Panc1 (cell line): ENCODE results near the gene PECR. TPM values are rescaled to one million over a fixed set of nuclear protein-coding genes. Genes with fewer than 3 reads are reported as not detected.

Experiments
- ATAC-seq: fragments of 200-7000 bp; cut with Tn5 transposase; 2 replicates; pipeline ENCODE4 v1.9.1; 2020; ENCODE audit warnings: mild to moderate bottlenecking, moderate library complexity
- BruUV-seq: library from RNA; stranded (reverse); fragments of 400-500 nt; replicated peaks from 2 replicates; lab custom pipeline; 2021; lab: Mats Ljungman, UMichigan
- CTCF ChIA-PET: fragments of 300-600 bp; sonication (Branson Sonifier 250); formaldehyde crosslinking; loops from one replicate; lab custom pipeline; 2022; ENCODE audit warnings: antibody characterized with exemption; lab: Charles Lee
- POLR2A ChIA-PET: fragments of 300-600 bp; sonication (Branson Sonifier 250); formaldehyde crosslinking; loops from one replicate; lab custom pipeline; 2022; ENCODE audit warnings: antibody characterized with exemption; lab: Charles Lee
- DNase-seq: peaks from one replicate; pipeline ENCODE4 v3.0.0-alpha.2; 2010; ENCODE audit warnings: low read depth, low spot score
- H3K27ac ChIP-seq: 2 replicates; pipeline ENCODE4 v1.5.1; 2011; ENCODE audit warnings: mild to moderate bottlenecking, low read length, inconsistent platforms
- H3K27me3 ChIP-seq: fragments of 200-500 bp; sonication (Bioruptor generic); 2 replicates; pipeline ENCODE4 v1.6.0; 2014; ENCODE audit warnings: low read length, inconsistent platforms; ENCODE audit not compliant: control insufficient read depth, insufficient read depth
- H3K36me3 ChIP-seq: fragments of 200-500 bp; sonication (Bioruptor generic); 2 replicates; pipeline ENCODE4 v1.5.1; 2014; ENCODE audit warnings: inconsistent platforms, mild to moderate bottlenecking, low read length, moderate library complexity; ENCODE audit not compliant: control insufficient read depth, insufficient read depth
- H3K4me1 ChIP-seq: 2 replicates; pipeline ENCODE4 v1.5.1; 2011; ENCODE audit warnings: inconsistent platforms, mild to moderate bottlenecking, low read length, moderate library complexity; ENCODE audit not compliant: control insufficient read depth, insufficient read depth
- H3K4me3 ChIP-seq, 2 experiments: 2 replicates each; pipeline ENCODE4 v1.5.1; 2011 to 2012; ENCODE audit warnings: low read depth in 2 of 2, low read length in 2 of 2, mild to moderate bottlenecking in 2 of 2, inconsistent platforms in 1 of 2, moderate library complexity in 1 of 2
- H3K9me3 ChIP-seq: fragments of 200-500 bp; sonication (Bioruptor generic); 2 replicates; pipeline ENCODE4 v1.5.1; 2014; ENCODE audit warnings: low read depth, mild to moderate bottlenecking, inconsistent platforms, low read length, moderate library complexity; ENCODE audit not compliant: control insufficient read depth, insufficient read depth
- CTCF ChIP-seq: fragments of 450-650 bp; IDR thresholded peaks from 2 replicates; pipeline ENCODE4 v1.5.1; 2017; ENCODE audit warnings: mild to moderate bottlenecking
- POLR2AphosphoS5 ChIP-seq: IDR thresholded peaks from 2 replicates; pipeline ENCODE4 v1.6.1; 2012; ENCODE audit warnings: mild to moderate bottlenecking, low read depth, low read length, moderate library complexity
- REST ChIP-seq, 2 experiments: IDR thresholded peaks; 2 replicates each; pipeline ENCODE4 v1.6.1; 2011 to 2012; ENCODE audit warnings: low read depth in 2 of 2, control low read depth in 1 of 2, low read length in 1 of 2, mild to moderate bottlenecking in 1 of 2, moderate library complexity in 1 of 2; ENCODE audit not compliant: insufficient read depth in 1 of 2
- SIN3A ChIP-seq: IDR thresholded peaks from 2 replicates; pipeline ENCODE4 v1.6.1; 2012; ENCODE audit warnings: low read depth, mild to moderate bottlenecking, low read length, moderate library complexity, borderline replicate concordance; ENCODE audit not compliant: insufficient read depth
- TCF7L2 ChIP-seq: IDR thresholded peaks from 2 replicates; pipeline ENCODE4 v1.6.1; 2011; ENCODE audit warnings: mild to moderate bottlenecking, low read depth, low read length, inconsistent platforms
- in situ Hi-C: cut with HindIII; loops from 2 replicates; pipeline ENCODE4 v1.10.0; 2016; ENCODE audit warnings: low sequenced_read_pairs, low pct_unique_long_range_greater_than_20kb
- intact Hi-C: fragments of 100-400 bp; cut with micrococcal nuclease; formaldehyde crosslinking; loops from one replicate; pipeline ENCODE4 v1.10.0; 2022; ENCODE audit not compliant: unreplicated experiment
- total RNA-seq: library from RNA; stranded (reverse); gene quantifications from one replicate; pipeline ENCODE4 v1.2.1, GENCODE V29; 2021; ENCODE audit not compliant: unreplicated experiment

Gene PECR
- total RNA-seq, 1 experiment from 2014 or later = 16.5 TPM

GRCh38 chr2:216004697-216005283, 76.8 kb downstream of the PECR start:
- TF ChIP-seq CTCF (no peak), TCF7L2 (no peak), REST (IDR thresholded peaks at IDR 0.05; ENCODE audit: insufficient read depth in 1 of 2, low read depth in 2 of 2, low read length in 1 of 2) (no peak), POLR2AphosphoS5 (no peak), SIN3A (no peak)
- ATAC-seq (no peak), DNase-seq (no peak)
- POLR2A ChIA-PET = interaction anchor here (0.6 to 1.2 kb wide), 2 partner anchors 36 to 55 kb away, joined by 3 to 5 read pairs; no protein-coding TSS in a partner anchor
- CTCF ChIA-PET = no interaction called here
- peak overlapping the region; percentile 36; the same call in 1 of the 2 replicates for H3K27ac ChIP-seq
- no peaks in the 10 kb centered on the region for H3K36me3 ChIP-seq
- H3K4me3 ChIP-seq = no peak overlapping the region
- H3K4me1 ChIP-seq = peaks cover 27% of the 10 kb centered on the region
- no peaks in the 10 kb centered on the region for H3K27me3 ChIP-seq
- in situ Hi-C loops (no loop called here), intact Hi-C loops (loop anchor here (5.0 kb wide), 1 partner anchor 52 kb away; no protein-coding TSS in a partner anchor)
- no peaks in the 10 kb centered on the region for H3K9me3 ChIP-seq
- BruUV-seq = no TSS peak

DNA sequence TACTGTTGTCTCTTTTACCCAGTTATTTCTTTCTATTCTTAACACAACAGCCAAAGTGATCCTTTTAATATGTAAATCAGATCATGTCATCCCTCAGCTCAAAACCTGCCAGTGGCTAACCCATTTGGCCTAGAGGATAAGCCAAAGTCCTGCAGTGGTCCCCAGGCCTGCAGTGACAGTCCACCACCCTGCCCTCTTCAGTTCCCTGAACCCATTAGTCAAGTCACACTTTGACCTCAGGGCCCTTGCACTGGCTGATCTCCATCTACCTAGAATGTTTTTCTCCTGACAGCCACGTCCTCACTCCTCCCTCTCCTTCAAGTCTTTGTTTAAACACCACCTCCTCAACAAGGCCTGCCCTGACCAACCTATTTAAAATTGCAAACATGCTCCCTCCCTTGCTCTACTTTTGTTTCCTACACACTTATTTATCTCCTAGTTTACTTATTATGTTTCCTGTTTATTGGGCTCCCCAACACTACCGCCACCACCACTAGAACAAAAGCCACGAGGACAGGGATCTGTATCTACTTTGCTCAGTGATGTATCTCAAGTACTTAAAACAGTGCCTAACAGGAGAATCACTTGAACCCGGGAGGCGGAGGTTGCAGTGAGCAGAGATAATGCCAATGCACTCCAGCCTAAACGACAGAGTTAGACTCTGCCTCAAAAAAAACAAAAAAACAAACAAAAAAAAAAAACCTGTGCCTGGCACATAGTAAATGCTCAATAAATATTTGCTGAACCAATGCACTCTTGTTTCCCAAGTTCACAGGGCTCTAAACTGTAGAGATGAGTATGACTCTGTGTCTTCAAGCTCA, 77.5 kb downstream of the PECR start:
- in situ Hi-C loops = no loop called here
- Histone ChIP-seq H3K9me3 (no peaks in the 10 kb centered on the region), H3K27ac (peak overlapping the region; percentile 36; the same call in 1 of the 2 replicates), H3K4me1 (peaks cover 27% of the 10 kb centered on the region), H3K4me3 (no peak overlapping the region), H3K36me3 (no peaks in the 10 kb centered on the region), H3K27me3 (no peaks in the 10 kb centered on the region)
- DNase-seq (no peak), ATAC-seq (no peak)
- no TSS peak for BruUV-seq
- ChIA-PET POLR2A (no interaction called here), CTCF (no interaction called here)
- TF ChIP-seq POLR2AphosphoS5 = no peak
- TF ChIP-seq SIN3A = no peak
- no peak for TF ChIP-seq CTCF
- TF ChIP-seq REST (IDR thresholded peaks at IDR 0.05; ENCODE audit: insufficient read depth in 1 of 2, low read depth in 2 of 2, low read length in 1 of 2) = no peak
- TF ChIP-seq TCF7L2 = no peak
- intact Hi-C loops = no loop called here
